Neural cell (in vitro differentiated cells): ENCODE results near the gene SPANXN3. TPM values are rescaled to one million over a fixed set of nuclear protein-coding genes. Genes with fewer than 3 reads are reported as not detected.
"Not testable (repeated sequence)": the region's sequence is repeated elsewhere in the genome, so short reads cannot be mapped to it uniquely, and the experiment has no call there.

Experiments used
- H2AFZ ChIP-seq: fragments of 200-600, 300-800 bp; sonication (generic), shearing (Covaris generic); 2 replicates; pipeline ENCODE4 v1.6.0; 2014; ENCODE audit warnings: low read depth, mild to moderate bottlenecking, antibody characterized with exemption, low read length, moderate library complexity
- H3F3A ChIP-seq: fragments of 200-600 bp; shearing (Covaris generic); 2 replicates; pipeline ENCODE4 v1.6.1; 2016; ENCODE audit warnings: mild to moderate bottlenecking, moderate library complexity, mixed read lengths, antibody characterized with exemption, low read length; ENCODE audit not compliant: insufficient read depth, poor library complexity, severe bottlenecking
- H3K27ac ChIP-seq: fragments of 200-600, 300-800 bp; sonication (generic), shearing (Covaris generic); 2 replicates; pipeline ENCODE4 v1.5.1; 2014; ENCODE audit warnings: mild to moderate bottlenecking, low read length, moderate library complexity
- H3K27me3 ChIP-seq: fragments of 300-800, 200-600 bp; sonication (generic), shearing (Covaris generic); 2 replicates; pipeline ENCODE4 v1.6.0; 2014; ENCODE audit warnings: mild to moderate bottlenecking, low read depth, low read length, moderate library complexity; ENCODE audit not compliant: insufficient read depth
- H3K36me3 ChIP-seq: fragments of 300-800, 200-600 bp; sonication (generic), shearing (Covaris generic); 2 replicates; pipeline ENCODE4 v1.5.1; 2014; ENCODE audit warnings: mild to moderate bottlenecking, antibody characterized with exemption, low read length, moderate library complexity; ENCODE audit not compliant: insufficient read depth
- H3K4me2 ChIP-seq: fragments of 300-800, 200-600 bp; sonication (generic), shearing (Covaris generic); 2 replicates; pipeline ENCODE4 v1.6.0; 2014; ENCODE audit warnings: mild to moderate bottlenecking, low read length
- H3K4me3 ChIP-seq: fragments of 300-800, 200-600 bp; sonication (generic), shearing (Covaris generic); 2 replicates; pipeline ENCODE4 v1.5.1; 2014; ENCODE audit warnings: mild to moderate bottlenecking, low read length, moderate library complexity
- H3K79me2 ChIP-seq: fragments of 200-600 bp; shearing (Covaris generic); replicated peaks from 2 replicates; pipeline ENCODE4 v1.6.0; 2014; ENCODE audit warnings: mild to moderate bottlenecking, low read length, moderate library complexity; ENCODE audit not compliant: insufficient read depth
- H3K9ac ChIP-seq: fragments of 300-800, 200-600 bp; sonication (generic), shearing (Covaris generic); 2 replicates; pipeline ENCODE4 v1.6.1; 2016; ENCODE audit warnings: mild to moderate bottlenecking, low read length, mixed read lengths
- H3K9me2 ChIP-seq: fragments of 200-600 bp; shearing (Covaris generic); 2 replicates; pipeline ENCODE4 v1.6.1; 2016; ENCODE audit warnings: mild to moderate bottlenecking, low read length, mixed read lengths; ENCODE audit not compliant: insufficient read depth
- H3K9me3 ChIP-seq: fragments of 200-600, 300-800 bp; sonication (generic), shearing (Covaris generic); 2 replicates; pipeline ENCODE4 v1.6.1; 2016; ENCODE audit warnings: mild to moderate bottlenecking, mixed run types, low read length, moderate library complexity, mixed read lengths
- H4K20me1 ChIP-seq: fragments of 200-600 bp; shearing (Covaris generic); 2 replicates; pipeline ENCODE4 v1.6.1; 2016; ENCODE audit warnings: mild to moderate bottlenecking, mixed run types; ENCODE audit not compliant: insufficient read depth
- EP300 ChIP-seq: fragments of 450-650 bp; conservative IDR thresholded peaks from 2 replicates; pipeline ENCODE4 v1.6.1; 2014; ENCODE audit warnings: antibody characterized with exemption, mild to moderate bottlenecking, moderate library complexity; ENCODE audit not compliant: poor library complexity, severe bottlenecking
- EZH2 ChIP-seq: fragments of 200-600, 300-800 bp; shearing (Covaris generic), sonication (generic); IDR thresholded peaks from 2 replicates; pipeline ENCODE4 v1.6.1; 2014; ENCODE audit warnings: antibody characterized with exemption, low read length, borderline replicate concordance, mild to moderate bottlenecking; ENCODE audit not compliant: insufficient read depth, poor library complexity, severe bottlenecking
- MXI1 ChIP-seq: fragments of 450-650 bp; conservative IDR thresholded peaks from 2 replicates; pipeline ENCODE4 v1.6.1; 2014; ENCODE audit warnings: antibody characterized with exemption, mild to moderate bottlenecking; ENCODE audit not compliant: poor library complexity, severe bottlenecking
- POLR2AphosphoS5 ChIP-seq: IDR thresholded peaks from 2 replicates; pipeline ENCODE4 v1.6.1; 2012
- RAD21 ChIP-seq: fragments of 450-650 bp; conservative IDR thresholded peaks from 2 replicates; pipeline ENCODE4 v1.6.1; 2014; ENCODE audit warnings: antibody characterized with exemption, mild to moderate bottlenecking, moderate library complexity
- SMC3 ChIP-seq: fragments of 450-650 bp; conservative IDR thresholded peaks from 2 replicates; pipeline ENCODE4 v1.6.1; 2014; ENCODE audit warnings: antibody characterized with exemption, mild to moderate bottlenecking, moderate library complexity; ENCODE audit not compliant: poor library complexity
- TAF1 ChIP-seq: IDR thresholded peaks from 2 replicates; pipeline ENCODE4 v1.6.1; 2012; ENCODE audit warnings: low read depth
- polyA minus RNA-seq: library from RNA; depleted of rRNA, polyadenylated mRNA; stranded (reverse); fragments of >200 nt; gene quantifications from 2 replicates; pipeline ENCODE4 v1.2.3, GENCODE V29; 2014
- polyA plus RNA-seq: library from polyadenylated mRNA; depleted of rRNA; stranded (reverse); fragments of >200 nt; gene quantifications from 2 replicates; pipeline ENCODE4 v1.2.3, GENCODE V29; 2014
- TF ChIP-seq, protein P1 (sequence below): fragments of 450-650 bp; IDR thresholded peaks from 2 replicates; pipeline ENCODE4 v1.5.1; 2014; ENCODE audit warnings: antibody characterized with exemption, mild to moderate bottlenecking, moderate library complexity; ENCODE audit not compliant: poor library complexity, severe bottlenecking
- TF ChIP-seq, protein P2 (sequence below): IDR thresholded peaks from 2 replicates; pipeline ENCODE4 v1.6.1; 2012; ENCODE audit warnings: borderline replicate concordance

SPANXN3 gene, protein sequence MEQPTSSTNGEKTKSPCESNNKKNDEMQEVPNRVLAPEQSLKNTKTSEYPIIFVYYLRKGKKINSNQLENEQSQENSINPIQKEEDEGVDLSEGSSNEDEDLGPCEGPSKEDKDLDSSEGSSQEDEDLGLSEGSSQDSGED
- polyA plus RNA-seq: not detected in 2 replicates
- polyA minus RNA-seq: not detected in 2 replicates

DNA sequence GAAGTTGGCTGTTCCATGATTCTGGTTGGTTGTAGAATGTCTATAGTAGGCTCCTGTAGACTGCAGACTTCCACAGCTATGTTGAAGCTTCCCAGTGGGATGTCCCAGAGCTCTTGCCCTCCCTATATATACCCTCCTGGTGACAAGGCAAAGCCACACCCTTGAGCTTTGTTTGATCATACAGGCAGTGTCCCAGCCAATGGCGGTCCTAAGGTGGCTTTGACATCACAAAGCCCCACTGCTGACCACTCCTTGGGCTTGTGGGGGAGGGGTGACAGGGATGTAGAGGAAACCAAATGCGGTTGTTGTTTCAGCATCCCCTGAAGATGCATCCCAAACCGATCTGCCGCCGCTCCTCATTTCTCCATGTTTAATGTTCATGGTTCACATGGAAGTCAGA lies at the start of gene SPANXN3:
SPANXN3 (minus strand) TSS at position 101 of the 400 bp plus-strand sequence; CDS start at position 17, 84 bp downstream.
- not testable (repeated sequence) for H3K9me2 ChIP-seq, H4K20me1 ChIP-seq, H3K9ac ChIP-seq, H3K27me3 ChIP-seq, H3K4me2 ChIP-seq, H3K36me3 ChIP-seq, H3K27ac ChIP-seq, H3K79me2 ChIP-seq, H3K4me3 ChIP-seq, H2AFZ ChIP-seq, H3K9me3 ChIP-seq, H3F3A ChIP-seq

DNA sequence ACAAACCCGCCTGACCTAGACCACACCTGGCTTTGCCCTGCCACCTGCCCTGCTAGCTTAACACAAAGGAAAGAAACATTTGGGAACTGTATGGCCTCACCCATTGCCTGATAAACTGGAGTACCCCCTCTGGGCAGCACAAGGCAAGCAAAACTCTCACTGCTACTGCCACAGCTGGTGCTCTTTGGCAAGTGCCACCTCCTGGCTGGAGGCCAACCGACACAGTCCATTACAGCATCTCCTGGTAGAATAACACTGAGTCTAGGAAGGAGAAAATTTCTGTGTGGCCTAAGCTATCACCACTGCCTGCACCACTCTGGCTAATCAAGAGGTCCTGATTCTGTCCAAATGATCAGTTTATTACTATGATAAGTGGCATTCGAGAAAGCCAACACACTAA lies 18.9 kb upstream of the SPANXN3 start:
- Histone ChIP-seq H4K20me1 (no peaks in the 10 kb centered on the region), H3F3A (no peaks in the 10 kb centered on the region), H3K79me2 (no peaks in the 10 kb centered on the region), H3K4me2 (no peak overlapping the region), H3K36me3 (no peaks in the 10 kb centered on the region), H3K9ac (no peak overlapping the region), H3K27me3 (no peaks in the 10 kb centered on the region), H2AFZ (no peak overlapping the region), H3K27ac (no peak overlapping the region), H3K9me2 (no peaks in the 10 kb centered on the region), H3K9me3 (no peaks in the 10 kb centered on the region), H3K4me3 (no peak overlapping the region)
- TF ChIP-seq, protein P1, sequence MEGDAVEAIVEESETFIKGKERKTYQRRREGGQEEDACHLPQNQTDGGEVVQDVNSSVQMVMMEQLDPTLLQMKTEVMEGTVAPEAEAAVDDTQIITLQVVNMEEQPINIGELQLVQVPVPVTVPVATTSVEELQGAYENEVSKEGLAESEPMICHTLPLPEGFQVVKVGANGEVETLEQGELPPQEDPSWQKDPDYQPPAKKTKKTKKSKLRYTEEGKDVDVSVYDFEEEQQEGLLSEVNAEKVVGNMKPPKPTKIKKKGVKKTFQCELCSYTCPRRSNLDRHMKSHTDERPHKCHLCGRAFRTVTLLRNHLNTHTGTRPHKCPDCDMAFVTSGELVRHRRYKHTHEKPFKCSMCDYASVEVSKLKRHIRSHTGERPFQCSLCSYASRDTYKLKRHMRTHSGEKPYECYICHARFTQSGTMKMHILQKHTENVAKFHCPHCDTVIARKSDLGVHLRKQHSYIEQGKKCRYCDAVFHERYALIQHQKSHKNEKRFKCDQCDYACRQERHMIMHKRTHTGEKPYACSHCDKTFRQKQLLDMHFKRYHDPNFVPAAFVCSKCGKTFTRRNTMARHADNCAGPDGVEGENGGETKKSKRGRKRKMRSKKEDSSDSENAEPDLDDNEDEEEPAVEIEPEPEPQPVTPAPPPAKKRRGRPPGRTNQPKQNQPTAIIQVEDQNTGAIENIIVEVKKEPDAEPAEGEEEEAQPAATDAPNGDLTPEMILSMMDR: no peak
- TF ChIP-seq EP300 (no peak), TAF1 (no peak), RAD21 (no peak), MXI1 (no peak), POLR2AphosphoS5 (no peak)

DNA sequence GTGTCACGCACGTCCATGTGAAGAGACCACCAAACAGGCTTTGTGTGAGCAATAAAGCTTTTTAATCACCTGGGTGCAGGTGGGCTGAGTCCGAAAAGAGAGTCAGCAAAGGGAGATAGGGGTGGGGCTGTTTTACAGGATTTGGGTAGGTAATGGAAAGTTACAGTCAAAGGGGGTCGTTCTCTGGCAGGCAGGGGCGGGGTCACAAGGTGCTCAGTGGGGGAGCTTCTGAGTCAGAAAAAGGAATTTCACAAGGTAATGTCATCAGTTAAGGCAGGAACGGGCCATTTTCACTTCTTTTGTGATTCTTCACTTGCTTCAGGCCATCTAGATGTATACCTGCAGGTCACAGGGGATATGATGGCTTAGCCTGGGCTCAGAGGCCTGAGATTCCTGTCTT lies 15.1 kb downstream of the SPANXN3 start:
- not testable (repeated sequence) for H2AFZ ChIP-seq, H3K9me2 ChIP-seq, H3K79me2 ChIP-seq, H3K36me3 ChIP-seq, H3K9me3 ChIP-seq, H3K27me3 ChIP-seq, H3K9ac ChIP-seq, H3K4me3 ChIP-seq, H4K20me1 ChIP-seq, H3K27ac ChIP-seq, H3K4me2 ChIP-seq, H3F3A ChIP-seq

DNA sequence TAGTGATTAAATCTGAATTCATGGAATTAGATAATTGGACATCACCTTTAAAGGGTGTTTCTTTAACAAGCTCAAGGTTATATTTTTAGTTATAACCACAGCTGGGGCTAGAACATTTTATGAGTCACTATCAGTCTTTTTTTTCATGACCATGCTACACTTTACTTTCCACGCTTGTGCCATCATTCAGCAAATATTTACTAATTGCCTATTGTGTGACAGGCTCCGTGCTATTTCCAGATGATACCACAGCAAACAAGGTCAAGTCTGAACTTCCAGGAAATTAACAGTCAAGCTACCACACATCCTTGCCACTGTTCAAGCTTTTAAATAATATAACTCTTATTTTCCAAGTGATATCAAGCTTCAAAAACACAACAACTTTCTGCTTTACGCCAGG lies 16.5 kb downstream of the SPANXN3 start:
- H3K79me2 ChIP-seq: no peaks in the 10 kb centered on the region
- no peak overlapping the region for H3K9ac ChIP-seq
- H2AFZ ChIP-seq: no peak overlapping the region
- no peaks in the 10 kb centered on the region for H3K9me2 ChIP-seq
- no peaks in the 10 kb centered on the region for H4K20me1 ChIP-seq
- TF ChIP-seq SMC3 (no peak), MXI1 (no peak), EZH2 (no peak), TAF1 (no peak), RAD21 (no peak), EP300 (no peak), POLR2AphosphoS5 (no peak)
- TF ChIP-seq, protein P2, sequence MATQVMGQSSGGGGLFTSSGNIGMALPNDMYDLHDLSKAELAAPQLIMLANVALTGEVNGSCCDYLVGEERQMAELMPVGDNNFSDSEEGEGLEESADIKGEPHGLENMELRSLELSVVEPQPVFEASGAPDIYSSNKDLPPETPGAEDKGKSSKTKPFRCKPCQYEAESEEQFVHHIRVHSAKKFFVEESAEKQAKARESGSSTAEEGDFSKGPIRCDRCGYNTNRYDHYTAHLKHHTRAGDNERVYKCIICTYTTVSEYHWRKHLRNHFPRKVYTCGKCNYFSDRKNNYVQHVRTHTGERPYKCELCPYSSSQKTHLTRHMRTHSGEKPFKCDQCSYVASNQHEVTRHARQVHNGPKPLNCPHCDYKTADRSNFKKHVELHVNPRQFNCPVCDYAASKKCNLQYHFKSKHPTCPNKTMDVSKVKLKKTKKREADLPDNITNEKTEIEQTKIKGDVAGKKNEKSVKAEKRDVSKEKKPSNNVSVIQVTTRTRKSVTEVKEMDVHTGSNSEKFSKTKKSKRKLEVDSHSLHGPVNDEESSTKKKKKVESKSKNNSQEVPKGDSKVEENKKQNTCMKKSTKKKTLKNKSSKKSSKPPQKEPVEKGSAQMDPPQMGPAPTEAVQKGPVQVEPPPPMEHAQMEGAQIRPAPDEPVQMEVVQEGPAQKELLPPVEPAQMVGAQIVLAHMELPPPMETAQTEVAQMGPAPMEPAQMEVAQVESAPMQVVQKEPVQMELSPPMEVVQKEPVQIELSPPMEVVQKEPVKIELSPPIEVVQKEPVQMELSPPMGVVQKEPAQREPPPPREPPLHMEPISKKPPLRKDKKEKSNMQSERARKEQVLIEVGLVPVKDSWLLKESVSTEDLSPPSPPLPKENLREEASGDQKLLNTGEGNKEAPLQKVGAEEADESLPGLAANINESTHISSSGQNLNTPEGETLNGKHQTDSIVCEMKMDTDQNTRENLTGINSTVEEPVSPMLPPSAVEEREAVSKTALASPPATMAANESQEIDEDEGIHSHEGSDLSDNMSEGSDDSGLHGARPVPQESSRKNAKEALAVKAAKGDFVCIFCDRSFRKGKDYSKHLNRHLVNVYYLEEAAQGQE: no peak
- TF ChIP-seq, protein P1: no peak
- H3K4me2 ChIP-seq: no peak overlapping the region
- H3K27me3 ChIP-seq: no peaks in the 10 kb centered on the region
- H3K36me3 ChIP-seq: no peaks in the 10 kb centered on the region
- no peak overlapping the region for H3K4me3 ChIP-seq
- H3K9me3 ChIP-seq: no peaks in the 10 kb centered on the region
- H3F3A ChIP-seq: no peaks in the 10 kb centered on the region
- no peak overlapping the region for H3K27ac ChIP-seq
